Stimulated activated CD8-positive, alpha-beta memory T cell treated with anti-CD3 and anti-CD28 coated beads, Interleukin-15, amount 100 ng/mL, for 48 hours (primary cell): ENCODE measurements around the gene KIR3DL3.
"Not testable (repeated sequence)": the region's sequence is repeated elsewhere in the genome, so short reads cannot be mapped to it uniquely, and the experiment has no call there.

Source experiments
- DNase-seq, 2 donors: peaks; one replicate each; pipeline ENCODE4 v3.0.0-alpha.2; 2020; ENCODE audit warnings: low read depth in 2 of 2

Gene KIR3DL3

DNA sequence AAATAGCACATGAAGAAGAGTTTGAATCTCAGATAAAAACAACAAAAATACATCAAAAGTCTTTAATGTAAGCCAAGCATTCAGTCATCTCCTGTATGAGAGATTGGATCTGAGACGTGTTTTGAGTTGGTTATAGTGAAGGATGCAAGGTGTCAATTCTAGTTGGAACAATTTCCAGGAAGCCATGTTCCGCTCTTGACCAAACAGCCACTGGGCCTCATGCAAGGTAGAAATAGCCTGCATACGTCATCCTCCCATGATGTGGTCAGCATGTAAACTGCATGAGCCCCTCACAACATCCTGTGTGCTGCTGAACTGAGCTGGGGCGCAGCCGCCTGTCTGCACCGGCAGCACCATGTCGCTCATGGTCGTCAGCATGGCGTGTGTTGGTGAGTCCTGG is at the start of gene KIR3DL3:
Gene KIR3DL3 (plus strand): TSS at position 301 of the 400 bp plus-strand sequence. CDS start 55 bp downstream, at position 356.
- no peak for DNase-seq

DNA sequence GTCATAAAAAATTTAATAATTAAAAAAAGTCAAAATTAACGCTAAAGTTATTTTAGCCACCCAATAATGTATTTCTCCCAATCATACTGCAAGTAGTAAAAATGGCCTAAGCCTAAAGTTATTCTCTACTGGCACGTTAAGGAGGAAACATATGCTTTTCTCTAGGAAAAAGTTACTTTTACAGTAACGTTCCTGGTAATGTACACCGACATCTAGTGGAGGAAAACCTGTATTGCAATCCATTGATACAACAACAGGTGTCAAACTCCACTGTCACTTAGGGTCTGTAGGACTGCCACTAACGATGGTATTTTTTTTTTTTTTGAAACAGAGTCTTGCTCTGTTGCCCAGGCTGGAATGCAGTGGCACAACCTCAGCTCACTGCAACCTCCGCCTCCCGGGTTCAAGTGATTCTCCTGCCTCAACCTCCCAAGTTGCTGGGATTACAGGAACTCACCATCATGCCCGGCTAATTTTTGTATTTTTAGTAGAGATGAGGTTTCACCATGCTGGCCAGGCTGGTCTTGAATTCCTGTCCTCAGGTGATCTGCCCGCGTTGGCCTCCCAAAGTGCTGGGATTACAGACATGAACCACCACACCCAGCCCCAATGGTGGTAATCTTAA is 47.9 kb upstream of the KIR3DL3 start:
- not testable (repeated sequence) for DNase-seq

DNA sequence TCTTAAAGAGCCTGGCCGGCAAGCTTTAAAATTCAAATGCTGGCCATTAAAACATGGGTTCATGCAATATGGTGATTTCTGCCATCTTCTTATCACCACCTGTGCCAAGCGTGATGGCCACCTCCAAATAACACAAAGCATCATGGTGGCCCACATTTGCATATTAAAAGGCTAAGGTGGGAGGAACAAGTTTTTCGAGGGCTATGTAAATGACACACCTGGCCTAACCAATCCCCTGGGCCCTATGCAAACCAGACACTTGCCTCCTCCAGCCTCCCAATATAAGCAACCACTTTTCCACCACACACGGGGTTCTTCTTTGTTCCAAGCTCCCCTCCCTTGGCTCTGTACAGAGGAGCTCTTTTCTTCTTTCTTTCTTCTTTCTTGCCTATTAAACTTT is 47.0 kb upstream of the KIR3DL3 start:
- no peak for DNase-seq

DNA sequence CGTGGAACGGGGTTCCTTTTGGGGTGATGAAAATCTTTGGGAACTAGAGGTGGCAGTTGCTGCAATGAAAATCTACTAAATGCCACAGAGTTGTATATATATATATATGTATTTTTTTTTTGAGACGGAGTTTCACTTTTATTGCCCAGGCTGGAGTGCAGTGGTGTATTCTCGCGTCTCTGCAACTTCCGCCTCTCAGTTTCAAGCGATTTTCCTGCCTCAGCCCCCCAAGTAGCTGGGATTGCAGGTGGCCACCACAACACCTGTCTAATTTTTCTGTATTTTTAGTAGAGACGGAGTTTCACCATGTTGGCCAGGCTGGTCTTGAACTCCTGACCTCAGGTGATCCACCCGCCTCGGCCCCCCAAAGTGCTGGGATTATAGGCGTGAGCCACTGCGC is 42.6 kb upstream of the KIR3DL3 start:
- not testable (repeated sequence) for DNase-seq

DNA sequence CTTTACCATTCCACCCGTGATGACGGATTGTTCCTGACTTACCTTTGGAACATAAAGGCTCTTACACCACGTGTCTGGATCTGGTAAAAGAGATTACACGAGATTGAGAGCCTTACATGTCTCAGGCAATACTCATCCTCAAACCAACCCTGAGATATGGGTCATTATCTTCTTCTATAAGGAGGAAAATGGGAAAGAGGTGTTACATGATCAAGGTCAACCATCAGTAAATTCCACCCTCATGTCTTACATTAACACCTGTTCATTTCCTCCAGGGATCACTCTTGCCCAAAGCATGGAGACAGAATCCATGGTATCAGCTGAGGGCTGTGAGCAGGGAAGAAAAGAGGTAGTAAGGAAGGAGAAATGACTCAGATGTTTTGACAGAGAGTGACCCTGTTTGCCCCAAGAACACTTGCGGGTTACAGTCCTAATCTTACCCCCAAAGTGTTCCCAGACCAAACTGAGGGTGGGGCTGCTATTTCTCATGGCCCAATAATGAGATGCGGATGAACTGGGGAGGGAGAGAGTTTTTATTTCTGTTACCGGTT is 41.9 kb upstream of the KIR3DL3 start:
- no peak for DNase-seq

DNA sequence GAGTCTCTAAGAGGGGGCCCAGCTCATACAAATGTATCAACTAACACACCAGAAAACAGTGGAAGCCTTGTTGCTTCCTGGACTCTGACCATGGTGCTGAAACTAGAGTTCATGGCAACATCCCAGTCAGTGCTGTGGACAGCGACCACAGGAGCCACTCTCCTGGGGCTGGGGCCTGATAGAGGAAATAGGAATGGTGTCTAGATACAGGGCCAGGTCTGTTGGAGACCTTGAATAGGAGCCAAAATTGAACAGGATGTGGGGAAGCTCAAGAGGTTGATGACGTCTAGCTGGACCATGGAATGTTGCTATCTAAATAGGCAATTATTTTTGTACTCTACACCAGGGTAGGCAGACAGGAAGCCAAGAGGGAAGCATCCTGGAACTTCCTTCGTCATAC is 39.7 kb upstream of the KIR3DL3 start:
- DNase-seq, result no peak

DNA sequence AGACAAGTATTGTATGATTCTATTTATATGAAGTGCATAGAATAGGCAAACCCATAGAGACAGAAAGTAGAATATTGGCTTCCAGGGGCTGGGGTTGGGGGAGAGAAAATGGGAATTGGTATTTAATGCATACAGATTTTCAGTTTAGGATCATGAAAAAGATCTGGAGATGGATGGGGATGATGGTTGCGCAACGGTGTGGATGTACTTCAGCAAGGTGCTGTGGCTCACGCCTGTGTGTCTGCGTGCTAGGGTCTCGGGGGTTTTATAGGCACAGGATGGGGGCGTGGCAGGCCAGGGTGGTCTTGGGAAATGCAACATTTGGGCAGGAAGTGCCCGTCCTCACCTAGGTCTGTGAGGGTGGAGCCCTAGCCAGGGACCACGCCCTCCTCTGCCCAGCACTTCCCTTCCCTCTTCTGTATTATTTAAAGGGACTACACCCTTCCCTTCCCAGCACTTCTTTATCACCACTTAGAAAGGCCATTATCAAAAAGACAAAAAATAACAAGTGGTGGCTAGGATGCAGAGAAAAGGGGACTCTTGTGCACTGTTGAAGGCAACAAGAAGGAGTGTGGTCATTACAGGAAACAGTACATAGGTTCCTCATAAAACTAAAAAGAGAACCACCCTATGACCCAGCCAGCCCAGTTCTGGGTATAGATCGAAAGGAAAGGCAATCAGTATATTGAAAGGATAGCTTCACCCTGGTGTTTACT is 32.5 kb upstream of the KIR3DL3 start:
- no peak for DNase-seq

DNA sequence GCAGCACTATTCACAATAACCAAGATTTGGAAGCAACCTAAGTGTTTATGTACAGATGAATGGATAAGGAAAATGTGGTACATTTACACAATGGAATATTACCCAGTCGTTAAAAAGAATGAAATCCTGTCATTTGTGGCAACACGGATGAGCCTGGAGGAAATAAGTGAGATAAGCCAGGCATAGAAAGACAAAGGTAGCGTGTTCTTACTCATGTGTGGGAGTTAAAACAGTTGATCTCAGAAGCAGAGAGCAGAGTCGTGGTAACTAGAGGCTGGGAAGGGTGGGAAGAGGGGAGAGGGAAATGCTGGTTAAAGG is 32.0 kb upstream of the KIR3DL3 start:
- DNase-seq, result no peak

DNA sequence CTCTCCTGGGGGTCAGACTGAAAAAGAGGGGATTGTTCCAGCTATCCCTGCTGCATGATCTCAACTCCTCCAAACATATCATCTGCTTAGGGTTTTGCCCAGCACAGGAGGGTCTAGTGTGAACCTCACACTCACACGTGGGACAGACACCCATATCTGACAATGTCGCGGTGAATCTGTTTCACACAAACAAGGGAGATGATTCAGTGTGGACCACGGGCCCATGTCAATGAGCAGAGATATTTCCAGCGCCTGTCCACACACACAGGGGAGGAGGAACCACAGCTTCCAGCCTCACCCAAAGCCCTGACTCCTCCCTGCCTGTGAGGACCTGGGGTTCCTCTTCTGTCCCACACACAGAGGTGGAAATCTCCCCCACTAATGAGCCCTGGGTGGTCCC is 29.6 kb upstream of the KIR3DL3 start:
- DNase-seq, result no peak

DNA sequence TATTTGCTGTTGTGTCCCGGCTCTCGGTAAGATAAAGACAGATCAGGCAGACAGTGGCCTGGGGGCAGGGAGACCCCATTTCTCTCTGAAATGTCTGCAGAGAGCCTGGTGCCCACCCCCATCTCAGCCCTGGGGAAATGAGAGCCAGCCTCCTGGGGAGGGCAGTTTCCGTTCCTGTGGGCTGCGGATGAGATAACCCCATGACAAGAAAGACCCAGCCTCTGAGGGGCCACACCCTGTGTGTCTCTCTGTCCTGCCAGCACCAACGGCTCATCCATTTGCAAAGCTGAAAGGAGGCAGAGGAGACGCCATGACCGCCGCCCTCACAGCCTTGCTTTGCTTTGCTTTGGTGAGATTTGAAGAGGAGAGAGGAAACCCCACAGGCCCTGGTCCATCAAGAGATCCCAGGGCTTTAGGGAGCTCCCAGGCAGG is 28.1 kb upstream of the KIR3DL3 start:
- no peak for DNase-seq

DNA sequence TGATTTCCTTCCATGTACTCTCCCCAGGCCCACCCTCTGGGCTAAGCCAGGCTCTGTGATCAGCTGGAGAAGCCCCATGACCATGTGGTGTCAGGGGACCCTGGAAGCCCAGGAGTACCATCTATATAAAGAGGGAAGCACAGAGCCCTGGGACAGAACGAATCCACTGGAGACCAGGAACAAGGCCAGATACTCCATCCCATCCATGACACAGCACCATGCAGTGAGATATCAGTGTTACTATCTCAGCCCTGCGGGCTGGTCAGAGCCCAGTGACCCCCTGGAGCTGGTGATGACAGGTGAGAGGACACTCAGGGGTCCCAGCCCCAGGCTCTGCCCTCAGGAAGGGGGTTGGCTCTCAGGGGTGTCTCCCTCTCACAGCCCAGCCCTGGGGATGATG is 27.5 kb upstream of the KIR3DL3 start:
- no peak for DNase-seq

DNA sequence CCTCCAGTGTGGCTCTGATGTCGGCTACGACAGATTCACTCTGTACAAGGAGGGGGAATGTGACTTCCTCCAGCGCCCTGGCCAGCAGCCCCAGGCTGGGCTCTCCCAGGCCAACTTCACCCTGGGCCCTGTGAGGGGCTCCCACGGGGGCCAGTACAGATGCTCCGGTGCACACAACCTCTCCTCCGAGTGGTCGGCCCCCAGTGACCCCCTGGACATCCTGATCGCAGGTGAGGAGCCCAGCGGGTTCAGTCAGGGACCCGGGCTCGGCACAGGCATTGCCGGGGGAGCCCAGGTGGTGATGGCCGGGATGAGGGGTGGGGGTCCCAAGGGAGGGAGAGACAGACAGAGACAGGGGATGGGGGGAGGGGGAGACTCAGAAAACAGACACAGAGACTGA is 26.5 kb upstream of the KIR3DL3 start:
- DNase-seq, result not testable (repeated sequence)

DNA sequence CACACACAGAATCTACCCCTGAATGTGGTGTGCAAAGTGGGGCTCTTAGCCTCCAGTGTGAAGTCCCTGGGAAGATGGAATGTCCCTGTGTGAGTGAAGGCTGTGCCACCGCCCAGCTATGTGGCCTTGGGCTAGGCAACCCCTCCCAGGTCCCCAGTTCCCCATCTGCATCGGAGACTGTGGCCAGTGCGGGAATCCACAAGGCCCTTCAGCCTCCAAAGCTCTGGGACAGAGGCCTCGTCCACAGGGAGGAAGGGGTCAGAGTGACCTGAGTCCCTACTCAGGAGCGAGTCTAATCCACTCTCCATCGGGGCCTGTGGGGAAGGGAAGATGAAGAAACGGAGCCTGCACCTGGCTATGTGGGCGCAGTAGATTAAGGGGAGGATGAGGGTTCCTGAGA is 19.3 kb upstream of the KIR3DL3 start:
- DNase-seq, result no peak

DNA sequence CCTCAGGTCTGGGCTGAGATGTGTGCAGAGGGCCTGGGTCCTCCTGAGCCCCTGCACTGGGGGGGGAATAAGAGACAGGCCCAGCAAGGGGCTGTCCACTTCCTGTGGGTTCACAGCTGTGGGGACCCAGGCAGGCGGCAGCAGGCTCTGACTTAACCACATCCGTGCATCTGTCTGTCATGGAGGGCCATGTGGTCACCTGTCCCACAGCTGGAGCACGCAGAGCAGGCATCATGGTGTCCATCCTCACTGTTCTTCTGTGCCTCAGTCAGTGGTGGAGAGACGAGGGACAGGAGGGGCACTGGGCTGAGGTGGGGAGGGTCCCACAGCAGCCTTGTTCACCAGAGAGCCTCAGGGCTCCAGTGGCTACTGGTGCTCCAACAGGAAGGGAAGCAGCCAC is 16.3 kb upstream of the KIR3DL3 start:
- DNase-seq, result no peak

DNA sequence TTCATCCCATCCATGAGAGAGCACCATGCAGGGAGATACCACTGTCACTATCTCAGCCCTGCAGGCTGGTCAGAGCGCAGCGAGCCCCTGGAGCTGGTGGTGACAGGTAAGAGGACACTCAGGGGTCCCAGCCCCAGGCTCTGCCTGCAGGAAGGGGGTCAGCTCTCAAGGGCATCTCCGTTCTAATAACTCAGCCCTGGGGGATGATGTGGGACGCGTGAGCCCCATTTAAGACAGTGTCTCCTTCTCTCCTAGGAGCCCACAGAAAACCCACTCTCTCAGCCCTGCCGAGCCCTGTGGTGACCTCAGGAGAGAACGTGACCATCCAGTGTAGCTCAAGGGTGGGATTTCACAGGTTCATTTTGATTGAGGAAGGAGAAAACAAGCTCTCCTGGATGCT is 15.5 kb upstream of the KIR3DL3 start:
- DNase-seq, result no peak

DNA sequence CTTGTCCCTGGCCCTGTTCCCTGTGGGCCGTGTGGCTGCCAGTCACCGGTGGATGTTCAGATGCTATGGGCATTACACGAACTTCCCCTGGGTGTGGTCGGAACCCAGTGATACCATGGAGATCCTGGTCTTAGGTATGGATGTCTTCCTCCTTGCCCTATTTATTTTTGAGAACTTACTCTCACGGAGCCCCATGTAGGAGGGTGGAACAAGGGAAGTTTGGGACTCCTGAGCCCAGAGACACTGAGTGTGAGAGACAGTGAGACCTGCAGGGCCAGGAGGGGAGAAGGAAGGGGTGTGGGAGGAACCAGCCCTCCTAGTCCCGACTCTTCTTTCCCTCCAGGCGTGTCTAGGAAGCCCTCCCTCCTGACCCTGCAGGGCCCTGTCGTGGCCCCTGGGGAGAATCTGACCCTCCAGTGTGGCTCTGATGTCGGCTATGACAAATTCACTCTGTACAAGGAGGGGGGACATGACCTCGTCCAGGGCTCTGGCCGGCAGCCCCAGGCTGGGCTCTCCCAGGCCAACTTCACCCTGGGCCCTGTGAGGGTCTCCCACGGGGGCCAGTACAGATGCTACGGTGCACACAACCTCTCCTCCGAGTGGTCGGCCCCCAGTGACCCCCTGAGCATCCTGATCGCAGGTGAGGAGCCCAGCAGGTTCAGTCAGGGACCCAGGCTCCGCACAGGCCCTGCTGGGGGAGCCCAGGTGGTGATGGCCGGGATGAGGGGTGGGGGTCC is 14.9 kb upstream of the KIR3DL3 start:
- DNase-seq, result no peak

DNA sequence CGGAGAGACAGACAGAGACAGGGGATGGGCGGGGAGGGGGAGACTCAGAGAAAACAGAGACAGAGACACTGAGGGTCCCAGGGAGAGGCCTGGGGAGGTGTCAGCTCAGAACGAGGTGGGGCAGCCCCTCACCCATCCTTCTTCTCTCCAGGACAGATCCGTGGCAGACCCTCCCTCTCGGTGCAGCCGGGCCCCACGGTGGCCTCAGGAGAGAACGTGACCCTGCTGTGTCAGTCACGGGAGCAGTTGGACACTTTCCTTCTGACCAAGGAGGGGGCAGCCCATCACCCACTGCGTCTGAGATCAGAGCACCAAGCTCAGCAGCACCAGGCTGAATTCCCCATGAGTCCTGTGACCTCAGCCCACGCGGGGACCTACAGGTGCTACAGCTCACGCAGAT is 14.3 kb upstream of the KIR3DL3 start:
- DNase-seq, result not testable (repeated sequence)

DNA sequence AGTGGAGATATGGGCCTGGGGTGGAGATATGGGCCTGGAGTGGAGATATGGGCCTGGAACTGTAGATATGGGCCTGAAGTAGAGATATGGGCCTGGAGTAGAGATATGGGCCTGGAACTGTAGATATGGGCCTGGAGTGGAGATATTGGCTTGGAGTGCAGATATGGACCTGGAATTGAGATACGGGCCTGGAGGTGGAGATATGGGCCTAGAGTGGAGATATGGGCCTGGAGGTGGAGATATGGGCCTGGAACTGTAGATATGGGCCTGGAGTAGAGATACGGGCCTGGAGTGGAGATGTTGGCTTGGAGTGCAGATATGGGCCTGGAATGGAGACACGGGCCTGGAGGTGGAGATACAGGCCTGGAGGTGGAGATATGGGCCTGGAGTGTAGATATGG is 402 bp downstream of the KIR3DL3 start:
- no peak for DNase-seq

DNA sequence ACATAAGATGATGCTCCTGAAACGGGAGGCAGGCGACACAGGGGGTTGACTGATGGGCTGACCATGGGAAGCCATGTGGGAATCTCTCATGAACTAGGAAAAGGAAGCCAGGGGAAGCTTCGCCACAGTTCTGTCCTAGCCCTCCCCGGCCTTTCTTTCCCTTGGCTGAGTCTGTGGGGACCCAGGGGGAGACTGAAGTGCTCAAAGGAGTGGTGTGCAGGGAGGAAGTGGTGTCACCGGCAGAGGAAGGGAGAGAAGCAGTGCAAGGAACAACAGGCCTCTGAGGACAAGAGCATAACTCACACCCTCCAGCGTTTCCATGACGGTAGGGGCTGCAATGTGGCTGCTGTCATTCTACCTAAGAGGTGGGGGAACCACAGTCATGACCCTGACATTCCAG is 1.1 kb downstream of the KIR3DL3 start:
- DNase-seq, result no peak

DNA sequence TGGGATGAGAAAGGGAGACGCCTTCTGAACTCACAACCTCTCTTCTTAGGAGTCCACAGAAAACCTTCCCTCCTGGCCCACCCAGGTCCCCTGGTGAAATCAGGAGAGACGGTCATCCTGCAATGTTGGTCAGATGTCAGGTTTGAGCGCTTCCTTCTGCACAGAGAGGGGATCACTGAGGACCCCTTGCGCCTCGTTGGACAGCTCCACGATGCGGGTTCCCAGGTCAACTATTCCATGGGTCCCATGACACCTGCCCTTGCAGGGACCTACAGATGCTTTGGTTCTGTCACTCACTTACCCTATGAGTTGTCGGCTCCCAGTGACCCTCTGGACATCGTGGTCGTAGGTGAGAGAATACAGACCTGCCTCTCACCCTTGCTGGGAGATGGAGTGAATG is 3.3 kb downstream of the KIR3DL3 start:
- DNase-seq, result no peak

DNA sequence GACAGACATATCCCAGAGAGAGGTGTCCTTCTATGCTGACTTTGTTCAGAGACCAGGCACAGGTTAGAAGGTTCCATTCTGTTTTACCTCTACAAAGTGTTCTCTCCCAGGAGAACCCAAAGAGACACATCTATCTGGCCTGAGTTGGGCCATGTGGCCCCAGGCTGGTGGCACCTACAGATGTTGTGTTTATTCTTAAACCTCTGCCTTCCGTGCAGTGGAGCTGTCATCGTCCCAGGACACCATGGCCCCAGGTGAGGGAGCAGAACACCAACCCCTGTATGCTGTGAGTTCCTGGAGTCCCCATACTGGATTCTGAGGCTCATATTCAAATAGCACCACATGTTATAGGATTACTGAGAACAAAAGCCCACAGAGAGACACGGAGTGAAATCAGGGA is 3.9 kb downstream of the KIR3DL3 start:
- no peak for DNase-seq

DNA sequence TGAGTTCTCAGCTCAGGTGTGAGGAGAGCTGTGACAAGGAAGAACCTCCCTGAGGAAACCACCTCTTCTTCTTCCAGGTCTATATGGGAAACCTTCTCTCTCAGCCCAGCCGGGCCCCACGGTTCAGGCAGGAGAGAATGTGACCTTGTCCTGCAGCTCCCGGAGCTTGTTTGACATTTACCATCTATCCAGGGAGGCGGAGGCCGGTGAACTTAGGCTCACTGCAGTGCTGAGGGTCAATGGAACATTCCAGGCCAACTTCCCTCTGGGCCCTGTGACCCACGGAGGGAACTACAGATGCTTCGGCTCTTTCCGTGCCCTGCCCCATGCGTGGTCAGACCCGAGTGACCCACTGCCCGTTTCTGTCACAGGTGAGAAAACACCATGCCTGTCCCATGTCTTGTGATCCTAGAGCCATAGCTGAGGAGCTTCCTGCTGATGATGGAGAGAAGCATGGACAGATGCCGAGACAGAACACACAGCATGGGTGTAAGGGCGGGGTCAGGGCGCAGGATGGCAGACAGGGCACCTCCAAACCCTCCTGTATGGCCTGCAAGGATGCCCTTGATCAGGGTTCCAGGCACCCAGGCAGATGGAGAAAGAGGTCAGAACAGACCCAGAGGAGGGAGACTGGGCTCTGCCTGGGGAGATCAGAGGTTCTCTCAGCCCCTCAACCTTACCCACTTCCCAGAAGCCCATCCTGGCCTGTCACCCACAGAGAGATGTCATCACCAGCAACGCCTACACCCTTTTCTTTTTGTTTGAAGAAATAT is 5.4 kb downstream of the KIR3DL3 start:
- no peak for DNase-seq
